Suprapubic skin (tissue), 3 donors: ENCODE data around the gene ONECUT2.

ENCODE experiments used
- POLR2A ChIP-seq, 2 donors: fragments of 450-650 bp; IDR thresholded peaks; one replicate each; pipeline ENCODE4 v1.6.1; 2017; ENCODE audit warnings: antibody characterized with exemption in 2 of 2, mild to moderate bottlenecking in 2 of 2, moderate library complexity in 2 of 2
- TF ChIP-seq, protein P1 (sequence below), 2 donors: fragments of 200-600 bp in 1 of 2; fragments of 450-650 bp in 1 of 2; sonication (generic) in 1 of 2; IDR thresholded peaks; one replicate each; pipeline ENCODE4 v1.5.1; 2016 to 2019; ENCODE audit warnings: antibody characterized with exemption in 2 of 2, mild to moderate bottlenecking in 1 of 2, moderate library complexity in 1 of 2

DNA sequence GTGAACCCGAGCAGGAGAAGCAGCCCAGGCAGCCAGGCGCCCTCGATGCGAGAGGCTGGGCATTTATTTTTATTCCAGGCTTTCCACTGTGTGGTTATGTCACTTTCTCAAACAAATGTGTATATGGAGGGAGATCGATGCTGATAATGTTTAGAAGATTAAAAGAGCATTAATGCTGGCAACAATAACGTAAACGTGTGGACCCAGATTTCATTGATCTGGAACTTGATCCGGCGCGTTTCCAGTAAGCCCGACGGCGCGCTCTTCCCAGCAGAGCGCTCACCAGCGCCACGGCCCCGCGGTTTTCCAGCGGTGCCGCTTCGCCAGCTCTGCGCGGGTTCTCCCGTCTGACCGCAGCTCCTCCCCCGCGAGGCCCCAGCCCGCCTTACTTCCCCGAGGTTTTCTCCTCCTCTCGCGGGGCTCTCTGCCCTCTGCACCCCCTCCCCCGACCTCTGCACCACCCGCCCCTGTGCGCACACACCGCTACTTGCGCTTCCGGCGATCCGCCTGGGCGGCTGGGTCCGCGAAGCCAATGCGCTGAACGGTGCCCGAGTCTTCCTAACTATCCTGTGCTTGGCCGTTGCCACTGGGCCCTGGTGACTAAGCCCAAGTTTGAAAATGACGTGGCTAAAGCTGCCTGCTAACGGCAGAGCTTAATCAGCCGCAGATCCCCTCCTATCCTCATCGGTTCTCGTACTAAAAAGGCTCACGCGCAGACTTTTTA lies 6.1 kb downstream of the ONECUT2 start:
- TF ChIP-seq, protein P1, sequence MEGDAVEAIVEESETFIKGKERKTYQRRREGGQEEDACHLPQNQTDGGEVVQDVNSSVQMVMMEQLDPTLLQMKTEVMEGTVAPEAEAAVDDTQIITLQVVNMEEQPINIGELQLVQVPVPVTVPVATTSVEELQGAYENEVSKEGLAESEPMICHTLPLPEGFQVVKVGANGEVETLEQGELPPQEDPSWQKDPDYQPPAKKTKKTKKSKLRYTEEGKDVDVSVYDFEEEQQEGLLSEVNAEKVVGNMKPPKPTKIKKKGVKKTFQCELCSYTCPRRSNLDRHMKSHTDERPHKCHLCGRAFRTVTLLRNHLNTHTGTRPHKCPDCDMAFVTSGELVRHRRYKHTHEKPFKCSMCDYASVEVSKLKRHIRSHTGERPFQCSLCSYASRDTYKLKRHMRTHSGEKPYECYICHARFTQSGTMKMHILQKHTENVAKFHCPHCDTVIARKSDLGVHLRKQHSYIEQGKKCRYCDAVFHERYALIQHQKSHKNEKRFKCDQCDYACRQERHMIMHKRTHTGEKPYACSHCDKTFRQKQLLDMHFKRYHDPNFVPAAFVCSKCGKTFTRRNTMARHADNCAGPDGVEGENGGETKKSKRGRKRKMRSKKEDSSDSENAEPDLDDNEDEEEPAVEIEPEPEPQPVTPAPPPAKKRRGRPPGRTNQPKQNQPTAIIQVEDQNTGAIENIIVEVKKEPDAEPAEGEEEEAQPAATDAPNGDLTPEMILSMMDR (IDR thresholded peaks at IDR 0.05), result no peak
- no peak for TF ChIP-seq POLR2A (IDR thresholded peaks at IDR 0.05)
